ENCODE results near the gene IRF1. TPM values are rescaled to one million over a fixed set of nuclear protein-coding genes. Genes with fewer than 3 reads are reported as not detected.

The IRF1 gene
- total RNA-seq, 1 experiment from 2014 or later = 48.9 TPM

DNA sequence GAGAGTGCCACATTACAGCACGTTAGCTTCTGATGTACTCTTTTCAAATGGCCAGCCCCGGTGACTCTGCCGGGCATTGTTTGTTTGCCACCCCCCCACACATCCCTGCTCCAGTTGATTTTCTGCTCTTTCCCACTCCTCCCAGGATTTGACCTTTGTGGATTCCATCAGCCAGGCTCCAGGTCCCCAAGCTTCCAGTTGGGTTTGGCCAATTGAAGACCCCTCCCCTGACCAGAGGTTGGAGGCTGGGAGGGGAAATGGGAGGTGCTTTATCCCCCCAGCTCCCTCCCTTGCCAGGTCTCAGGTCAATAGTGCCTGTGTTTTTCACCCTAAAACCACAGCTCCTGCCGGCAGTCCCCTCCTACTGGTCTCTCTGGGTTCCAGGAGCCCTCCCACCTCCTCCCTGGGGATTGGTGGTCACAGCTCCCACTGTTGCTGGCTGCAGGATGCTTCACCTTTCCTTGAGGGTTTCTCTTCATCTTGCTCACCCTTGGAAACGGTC, 34.9 kb downstream of the IRF1 start:
- Histone ChIP-seq H3K9me3 (ENCODE audit: control insufficient read depth, insufficient read depth, low read depth, low read length) (no peaks in the 10 kb centered on the region), H3K4me3 (ENCODE audit: low read depth in 2 of 2, low read length in 2 of 2) (no peak overlapping the region), H3K27me3 (ENCODE audit: control insufficient read depth, insufficient read depth, low read length) (no peaks in the 10 kb centered on the region), H3K4me1 (ENCODE audit: control insufficient read depth, insufficient read depth, low read length) (no peaks in the 10 kb centered on the region), H3K36me3 (ENCODE audit: control insufficient read depth, insufficient read depth, low read length) (no peaks in the 10 kb centered on the region), H3K27ac (ENCODE audit: low read length) (no peak overlapping the region; the same call in 1 of the 2 replicates)
- POLR2A ChIA-PET = no interaction called here
- intact Hi-C loops (cut with micrococcal nuclease; ENCODE audit: unreplicated experiment) = no loop called here
- BruUV-seq (replicated peaks) = no TSS peak
- in situ Hi-C loops (cut with HindIII; ENCODE audit: low pct_unique_long_range_greater_than_20kb, low sequenced_read_pairs) = no loop called here
- DNase-seq (ENCODE audit: low read depth, low spot score) (no peak), ATAC-seq (no peak)
- CTCF ChIA-PET = no interaction called here
- TF ChIP-seq, protein P1, sequence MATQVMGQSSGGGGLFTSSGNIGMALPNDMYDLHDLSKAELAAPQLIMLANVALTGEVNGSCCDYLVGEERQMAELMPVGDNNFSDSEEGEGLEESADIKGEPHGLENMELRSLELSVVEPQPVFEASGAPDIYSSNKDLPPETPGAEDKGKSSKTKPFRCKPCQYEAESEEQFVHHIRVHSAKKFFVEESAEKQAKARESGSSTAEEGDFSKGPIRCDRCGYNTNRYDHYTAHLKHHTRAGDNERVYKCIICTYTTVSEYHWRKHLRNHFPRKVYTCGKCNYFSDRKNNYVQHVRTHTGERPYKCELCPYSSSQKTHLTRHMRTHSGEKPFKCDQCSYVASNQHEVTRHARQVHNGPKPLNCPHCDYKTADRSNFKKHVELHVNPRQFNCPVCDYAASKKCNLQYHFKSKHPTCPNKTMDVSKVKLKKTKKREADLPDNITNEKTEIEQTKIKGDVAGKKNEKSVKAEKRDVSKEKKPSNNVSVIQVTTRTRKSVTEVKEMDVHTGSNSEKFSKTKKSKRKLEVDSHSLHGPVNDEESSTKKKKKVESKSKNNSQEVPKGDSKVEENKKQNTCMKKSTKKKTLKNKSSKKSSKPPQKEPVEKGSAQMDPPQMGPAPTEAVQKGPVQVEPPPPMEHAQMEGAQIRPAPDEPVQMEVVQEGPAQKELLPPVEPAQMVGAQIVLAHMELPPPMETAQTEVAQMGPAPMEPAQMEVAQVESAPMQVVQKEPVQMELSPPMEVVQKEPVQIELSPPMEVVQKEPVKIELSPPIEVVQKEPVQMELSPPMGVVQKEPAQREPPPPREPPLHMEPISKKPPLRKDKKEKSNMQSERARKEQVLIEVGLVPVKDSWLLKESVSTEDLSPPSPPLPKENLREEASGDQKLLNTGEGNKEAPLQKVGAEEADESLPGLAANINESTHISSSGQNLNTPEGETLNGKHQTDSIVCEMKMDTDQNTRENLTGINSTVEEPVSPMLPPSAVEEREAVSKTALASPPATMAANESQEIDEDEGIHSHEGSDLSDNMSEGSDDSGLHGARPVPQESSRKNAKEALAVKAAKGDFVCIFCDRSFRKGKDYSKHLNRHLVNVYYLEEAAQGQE (IDR thresholded peaks at IDR 0.05; ENCODE audit: insufficient read depth in 1 of 2, low read depth in 2 of 2, low read length in 1 of 2) = no peak
- TF ChIP-seq TCF7L2 (IDR thresholded peaks at IDR 0.05; ENCODE audit: low read depth, low read length) = no peak
- TF ChIP-seq POLR2AphosphoS5 (IDR thresholded peaks at IDR 0.05; ENCODE audit: low read depth, low read length) = no peak
- TF ChIP-seq, protein P2, sequence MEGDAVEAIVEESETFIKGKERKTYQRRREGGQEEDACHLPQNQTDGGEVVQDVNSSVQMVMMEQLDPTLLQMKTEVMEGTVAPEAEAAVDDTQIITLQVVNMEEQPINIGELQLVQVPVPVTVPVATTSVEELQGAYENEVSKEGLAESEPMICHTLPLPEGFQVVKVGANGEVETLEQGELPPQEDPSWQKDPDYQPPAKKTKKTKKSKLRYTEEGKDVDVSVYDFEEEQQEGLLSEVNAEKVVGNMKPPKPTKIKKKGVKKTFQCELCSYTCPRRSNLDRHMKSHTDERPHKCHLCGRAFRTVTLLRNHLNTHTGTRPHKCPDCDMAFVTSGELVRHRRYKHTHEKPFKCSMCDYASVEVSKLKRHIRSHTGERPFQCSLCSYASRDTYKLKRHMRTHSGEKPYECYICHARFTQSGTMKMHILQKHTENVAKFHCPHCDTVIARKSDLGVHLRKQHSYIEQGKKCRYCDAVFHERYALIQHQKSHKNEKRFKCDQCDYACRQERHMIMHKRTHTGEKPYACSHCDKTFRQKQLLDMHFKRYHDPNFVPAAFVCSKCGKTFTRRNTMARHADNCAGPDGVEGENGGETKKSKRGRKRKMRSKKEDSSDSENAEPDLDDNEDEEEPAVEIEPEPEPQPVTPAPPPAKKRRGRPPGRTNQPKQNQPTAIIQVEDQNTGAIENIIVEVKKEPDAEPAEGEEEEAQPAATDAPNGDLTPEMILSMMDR (IDR thresholded peaks at IDR 0.05) = no peak
- TF ChIP-seq SIN3A (IDR thresholded peaks at IDR 0.05; ENCODE audit: borderline replicate concordance, insufficient read depth, low read depth, low read length) = no peak

DNA sequence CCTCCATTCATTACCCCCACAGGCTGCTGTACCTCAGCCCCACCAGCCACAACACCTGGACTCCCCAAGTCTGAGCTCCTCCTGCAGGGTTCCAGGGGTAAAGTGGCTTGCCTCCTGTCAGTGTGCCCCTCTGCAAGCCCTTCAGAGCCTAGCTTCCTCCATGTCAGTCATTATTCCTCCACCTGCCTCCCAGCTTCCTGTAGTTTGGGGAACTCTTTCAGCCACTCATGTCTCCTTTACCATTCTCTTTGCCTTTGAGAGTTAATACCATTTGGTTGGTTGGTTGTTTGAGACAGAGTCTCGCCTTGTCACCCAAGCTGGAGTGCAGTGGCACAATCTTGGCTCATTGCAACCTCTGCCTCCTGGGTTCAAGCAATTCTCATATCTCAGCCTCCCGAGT, 36.2 kb downstream of the IRF1 start:
- Histone ChIP-seq H3K36me3 (ENCODE audit: control insufficient read depth, insufficient read depth, low read length) (no peaks in the 10 kb centered on the region), H3K27me3 (ENCODE audit: control insufficient read depth, insufficient read depth, low read length) (no peaks in the 10 kb centered on the region), H3K27ac (ENCODE audit: low read length) (no peak overlapping the region), H3K9me3 (ENCODE audit: control insufficient read depth, insufficient read depth, low read depth, low read length) (no peaks in the 10 kb centered on the region), H3K4me3 (ENCODE audit: low read depth in 2 of 2, low read length in 2 of 2) (no peak overlapping the region), H3K4me1 (ENCODE audit: control insufficient read depth, insufficient read depth, low read length) (no peaks in the 10 kb centered on the region)
- CTCF ChIA-PET = interaction anchor here (0.6 to 1.0 kb wide), 2 partner anchors 37 to 80 kb away, joined by 3 to 4 read pairs; no protein-coding TSS in a partner anchor
- DNase-seq (ENCODE audit: low read depth, low spot score) = no peak
- in situ Hi-C loops (cut with HindIII; ENCODE audit: low pct_unique_long_range_greater_than_20kb, low sequenced_read_pairs) (no loop called here), intact Hi-C loops (cut with micrococcal nuclease; ENCODE audit: unreplicated experiment) (no loop called here)
- TF ChIP-seq POLR2AphosphoS5 (IDR thresholded peaks at IDR 0.05; ENCODE audit: low read depth, low read length) = no peak
- POLR2A ChIA-PET = interaction anchor here (0.9 kb wide), 1 partner anchor 26 kb away, joined by 3 read pairs; no protein-coding TSS in a partner anchor
- BruUV-seq (replicated peaks) = no TSS peak
- ATAC-seq = no peak

DNA sequence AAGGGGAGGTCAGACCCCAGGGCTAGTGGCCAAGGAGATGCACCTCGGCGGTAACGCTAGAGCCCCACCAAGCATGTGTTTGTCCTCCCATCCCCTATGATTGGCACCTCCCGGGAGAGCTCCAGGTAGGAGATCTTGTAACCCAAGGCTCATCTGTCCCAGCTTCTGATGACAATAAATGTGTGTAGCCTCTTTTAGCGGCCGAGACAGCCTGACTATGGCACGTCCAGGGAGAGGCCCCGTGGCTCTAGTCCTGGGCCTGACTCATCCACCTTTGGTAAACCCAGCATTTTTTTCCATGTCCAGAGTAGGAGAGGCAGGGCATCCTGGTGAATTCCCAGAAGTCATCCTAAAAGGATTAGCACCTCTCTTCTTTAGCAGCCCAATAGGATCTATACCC, 39.2 kb downstream of the IRF1 start:
- no TSS peak for BruUV-seq (replicated peaks)
- CTCF ChIA-PET = no interaction called here

More for the DNA sequence above, 39.2 kb downstream of the IRF1 start:
- no peak overlapping the region for H3K4me3 ChIP-seq (ENCODE audit: low read depth in 2 of 2, low read length in 2 of 2)
- peaks cover 9% of the 10 kb centered on the region for H3K4me1 ChIP-seq (ENCODE audit: control insufficient read depth, insufficient read depth, low read length)
- in situ Hi-C loops (cut with HindIII; ENCODE audit: low pct_unique_long_range_greater_than_20kb, low sequenced_read_pairs) = no loop called here
- no peaks in the 10 kb centered on the region for H3K27me3 ChIP-seq (ENCODE audit: control insufficient read depth, insufficient read depth, low read length)
- POLR2A ChIA-PET = no interaction called here
- ATAC-seq (no peak), DNase-seq (ENCODE audit: low read depth, low spot score) (no peak)
- H3K36me3 ChIP-seq (ENCODE audit: control insufficient read depth, insufficient read depth, low read length) = no peaks in the 10 kb centered on the region
- intact Hi-C loops (cut with micrococcal nuclease; ENCODE audit: unreplicated experiment) = no loop called here
- H3K9me3 ChIP-seq (ENCODE audit: control insufficient read depth, insufficient read depth, low read depth, low read length) = no peaks in the 10 kb centered on the region
- H3K27ac ChIP-seq (ENCODE audit: low read length) = no peak overlapping the region
- TF ChIP-seq POLR2AphosphoS5 (IDR thresholded peaks at IDR 0.05; ENCODE audit: low read depth, low read length) = no peak
